ENCODE measurements around the gene DLL3.

DLL3 gene

GRCh38 chr19:39489756-39490155 is 9.0 kb upstream of the DLL3 start:
- FAIRE-seq: no peak

- no peak for FAIRE-seq
Measured at GRCh38 chr19:39492225-39492624, 6.5 kb upstream of the DLL3 start.

- no peak for FAIRE-seq
Measured at GRCh38 chr19:39492788-39493187, 6.0 kb upstream of the DLL3 start.

GRCh38 chr19:39494661-39495060 is 4.1 kb upstream of the DLL3 start:
- FAIRE-seq: no peak

- no peak for FAIRE-seq
Measured at GRCh38 chr19:39496063-39496462, 2.7 kb upstream of the DLL3 start.

GRCh38 chr19:39497701-39497995 is 1.1 kb upstream of the DLL3 start:
- no peak for FAIRE-seq

GRCh38 chr19:39497996-39498797 is 550 bp upstream of the DLL3 start:
- no peak for FAIRE-seq

- FAIRE-seq: no peak
Measured at GRCh38 chr19:39499932-39500331, 1.2 kb downstream of the DLL3 start.

GRCh38 chr19:39500543-39500942 is 1.8 kb downstream of the DLL3 start:
- no peak for FAIRE-seq

- no peak for FAIRE-seq
Measured at GRCh38 chr19:39501340-39501739, 2.6 kb downstream of the DLL3 start.

- FAIRE-seq: no peak
Measured at GRCh38 chr19:39502640-39503417, 4.1 kb downstream of the DLL3 start.

GRCh38 chr19:39506598-39506943 is 7.8 kb downstream of the DLL3 start:
- FAIRE-seq: no peak

- FAIRE-seq: no peak
Measured at GRCh38 chr19:39506944-39507714, 8.4 kb downstream of the DLL3 start.

- no peak for FAIRE-seq
Measured at GRCh38 chr19:39507715-39508364, 9.1 kb downstream of the DLL3 start.

- no peak for FAIRE-seq
Measured at GRCh38 chr19:39508629-39509028, 9.9 kb downstream of the DLL3 start.

GRCh38 chr19:39509233-39509632 is 10.5 kb downstream of the DLL3 start:
- no peak for FAIRE-seq

- no peak for FAIRE-seq
Measured at GRCh38 chr19:39512988-39513387, 14.2 kb downstream of the DLL3 start.

- no peak for FAIRE-seq
Measured at GRCh38 chr19:39514840-39515550, 16.2 kb downstream of the DLL3 start, which contains the start of gene SELENOV. SELENOV (plus strand) TSS chr19:39515139; CDS start chr19:39515213, 74 bp downstream.

- no peak for FAIRE-seq
Measured at GRCh38 chr19:39515551-39516191, 16.9 kb downstream of the DLL3 start.

- no peak for FAIRE-seq
Measured at GRCh38 chr19:39516270-39516669, 17.5 kb downstream of the DLL3 start.

GRCh38 chr19:39517432-39517831 is 18.7 kb downstream of the DLL3 start:
- FAIRE-seq: no peak

GRCh38 chr19:39518458-39518857 is 19.7 kb downstream of the DLL3 start:
- FAIRE-seq: no peak
